BLaER1 (cell line): ENCODE results near the gene ARMC10.
"Not testable (repeated sequence)": the region's sequence is repeated elsewhere in the genome, so short reads cannot be mapped to it uniquely, and the experiment has no call there.

Experiments used
- H3K27ac ChIP-seq: shearing (Covaris generic); formaldehyde crosslinking; 2 replicates; pipeline ENCODE4 v1.8.1; 2022
- H3K27me3 ChIP-seq: shearing (Covaris generic); formaldehyde crosslinking; 2 replicates; pipeline ENCODE4 v1.8.1; 2022
- H3K36me3 ChIP-seq: shearing (Covaris generic); formaldehyde crosslinking; 2 replicates; pipeline ENCODE4 v1.8.1; 2022
- H3K4me1 ChIP-seq: shearing (Covaris generic); formaldehyde crosslinking; 2 replicates; pipeline ENCODE4 v1.8.1; 2022
- H3K4me2 ChIP-seq: shearing (Covaris generic); formaldehyde crosslinking; 2 replicates; pipeline ENCODE4 v1.8.1; 2022
- H3K4me3 ChIP-seq: shearing (Covaris generic); formaldehyde crosslinking; 2 replicates; pipeline ENCODE4 v1.8.1; 2022
- H3K9ac ChIP-seq: shearing (Covaris generic); formaldehyde crosslinking; 2 replicates; pipeline ENCODE4 v1.8.1; 2022
- H3K9me3 ChIP-seq: shearing (Covaris generic); formaldehyde crosslinking; 2 replicates; pipeline ENCODE4 v1.8.1; 2022
- H4K20me1 ChIP-seq: shearing (Covaris generic); formaldehyde crosslinking; 2 replicates; pipeline ENCODE4 v1.8.1; 2022
- Cebpa-rat ChIP-seq: shearing (Covaris generic); IDR thresholded peaks from 2 replicates; pipeline ENCODE4 v1.8.1; 2022

Gene ARMC10

GRCh38 chr7:103100348-103100747 lies 25.4 kb downstream of the ARMC10 start:
- no peak for TF ChIP-seq Cebpa-rat
- H3K9me3 ChIP-seq: 0 out of 2 replicates have a peak, but pooled peaks cover 2% of the 10 kb centered on the region
- no peaks in the 10 kb centered on the region for H3K4me1 ChIP-seq
- H3K4me2 ChIP-seq: no peak overlapping the region
- no peak overlapping the region for H3K9ac ChIP-seq
- H3K4me3 ChIP-seq: no peak overlapping the region
- H4K20me1 ChIP-seq: no peaks in the 10 kb centered on the region
- H3K36me3 ChIP-seq: peaks cover 53% of the 10 kb centered on the region
- H3K27me3 ChIP-seq: no peaks in the 10 kb centered on the region
- no peak overlapping the region for H3K27ac ChIP-seq

DNA sequence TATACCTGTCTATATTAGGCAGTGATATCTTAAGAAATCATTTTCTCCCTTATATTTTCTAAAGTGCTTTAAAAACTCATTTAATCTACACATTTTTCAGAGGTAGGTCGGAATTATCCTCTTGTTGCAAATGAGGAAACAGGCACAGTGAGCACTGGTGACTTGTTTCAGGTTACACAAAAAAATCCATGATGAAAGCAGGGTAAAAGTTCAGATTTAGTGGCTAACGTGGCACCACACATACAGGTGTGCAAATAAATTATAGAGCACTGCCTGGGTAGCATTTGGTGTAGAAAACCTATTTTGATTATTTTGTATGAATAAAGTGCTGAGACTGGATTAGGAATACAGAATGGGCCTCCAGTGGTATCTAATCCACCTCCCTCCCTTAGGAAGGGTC lies 26.6 kb downstream of the ARMC10 start:
- Histone ChIP-seq H3K4me1 (no peaks in the 10 kb centered on the region), H3K9me3 (no peaks in the 10 kb centered on the region), H3K27me3 (no peaks in the 10 kb centered on the region), H3K4me2 (no peak overlapping the region), H4K20me1 (no peaks in the 10 kb centered on the region), H3K27ac (no peak overlapping the region), H3K36me3 (peaks cover 51% of the 10 kb centered on the region), H3K4me3 (no peak overlapping the region), H3K9ac (no peak overlapping the region)
- TF ChIP-seq Cebpa-rat: no peak

- H3K9ac ChIP-seq: no peak overlapping the region
- H4K20me1 ChIP-seq: no peaks in the 10 kb centered on the region
- H3K4me2 ChIP-seq: no peak overlapping the region
- H3K27ac ChIP-seq: no peak overlapping the region
- no peak for TF ChIP-seq Cebpa-rat
- H3K36me3 ChIP-seq: peaks cover 44% of the 10 kb centered on the region
- H3K9me3 ChIP-seq: no peaks in the 10 kb centered on the region
- no peaks in the 10 kb centered on the region for H3K27me3 ChIP-seq
- H3K4me3 ChIP-seq: no peak overlapping the region
- no peaks in the 10 kb centered on the region for H3K4me1 ChIP-seq
These were observed 31.2 kb downstream of the ARMC10 start for GRCh38 chr7:103106005-103106702.

GRCh38 chr7:103106703-103107070 lies 31.7 kb downstream of the ARMC10 start:
- not testable (repeated sequence) for H3K4me2 ChIP-seq, H3K4me1 ChIP-seq, H3K27ac ChIP-seq, H3K27me3 ChIP-seq, H3K4me3 ChIP-seq, H3K9ac ChIP-seq, H3K9me3 ChIP-seq, H4K20me1 ChIP-seq
- H3K36me3 ChIP-seq: peaks cover 42% of the 10 kb centered on the region

DNA sequence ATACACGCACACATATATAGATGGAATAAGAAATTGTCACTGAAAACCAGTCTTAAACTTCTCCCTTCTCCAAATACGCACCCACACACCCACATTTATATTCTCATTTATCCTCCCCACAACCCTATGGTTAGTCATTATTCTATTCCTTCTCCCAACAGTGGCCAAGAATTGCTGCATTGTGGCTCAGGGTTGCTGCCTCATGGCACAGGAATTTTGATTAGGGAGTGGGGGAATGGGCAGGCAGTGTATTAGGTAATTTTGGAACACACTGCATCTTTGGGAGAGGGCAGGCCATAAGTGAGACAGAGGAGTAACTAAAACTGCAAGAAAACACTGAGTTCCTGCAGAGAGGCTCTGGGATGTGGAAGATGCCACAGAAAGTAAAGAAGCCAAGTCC lies 38.2 kb downstream of the ARMC10 start:
- Histone ChIP-seq H3K27me3 (no peaks in the 10 kb centered on the region), H3K36me3 (peaks cover 28% of the 10 kb centered on the region)

DNA sequence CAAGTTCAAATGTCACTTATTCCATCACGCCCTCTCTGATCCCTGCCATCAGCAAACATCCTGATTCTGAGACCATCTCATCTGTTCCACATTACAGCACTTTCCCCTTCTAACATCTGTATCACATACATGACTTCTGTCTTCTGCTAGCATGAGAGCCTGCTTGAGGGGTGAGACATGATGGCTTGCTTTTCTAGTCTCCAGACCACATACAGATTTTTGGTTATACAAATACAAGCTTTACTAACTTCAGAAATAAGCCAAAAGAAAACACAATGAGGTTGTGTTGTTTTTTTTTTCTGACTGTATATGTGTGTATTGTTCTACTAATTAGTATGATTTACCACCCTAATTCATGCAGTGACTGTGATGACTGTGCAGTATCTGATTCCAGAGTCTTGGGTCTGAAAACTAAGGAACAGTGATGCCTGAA lies 39.7 kb downstream of the ARMC10 start:
- TF ChIP-seq Cebpa-rat: no peak
- H3K4me3 ChIP-seq: no peak overlapping the region
- H3K9ac ChIP-seq: no peak overlapping the region
- peaks cover 34% of the 10 kb centered on the region for H3K36me3 ChIP-seq
- H3K9me3 ChIP-seq: 0 out of 2 replicates have a peak, but pooled peaks cover 4% of the 10 kb centered on the region
- no peaks in the 10 kb centered on the region for H3K27me3 ChIP-seq
- no peaks in the 10 kb centered on the region for H4K20me1 ChIP-seq
- no peak overlapping the region for H3K4me2 ChIP-seq
- no peak overlapping the region for H3K27ac ChIP-seq
- H3K4me1 ChIP-seq: no peaks in the 10 kb centered on the region

More for the DNA sequence above, 38.2 kb downstream of the ARMC10 start:
- Histone ChIP-seq H3K9ac (no peak overlapping the region), H3K4me3 (no peak overlapping the region), H3K4me1 (no peaks in the 10 kb centered on the region), H4K20me1 (no peaks in the 10 kb centered on the region), H3K9me3 (0 out of 2 replicates have a peak, but pooled peaks cover 4% of the 10 kb centered on the region), H3K4me2 (no peak overlapping the region), H3K27ac (no peak overlapping the region)
- no peak for TF ChIP-seq Cebpa-rat

GRCh38 chr7:103115771-103116170 lies 40.8 kb downstream of the ARMC10 start:
- Histone ChIP-seq H3K9me3 (0 out of 2 replicates have a peak, but pooled peaks cover 4% of the 10 kb centered on the region), H3K36me3 (peaks cover 45% of the 10 kb centered on the region), H3K4me3 (no peak overlapping the region), H3K27me3 (no peaks in the 10 kb centered on the region), H4K20me1 (no peaks in the 10 kb centered on the region), H3K4me1 (no peaks in the 10 kb centered on the region), H3K4me2 (no peak overlapping the region), H3K9ac (no peak overlapping the region), H3K27ac (no peak overlapping the region)
- no peak for TF ChIP-seq Cebpa-rat

GRCh38 chr7:103116511-103116910 lies 41.6 kb downstream of the ARMC10 start:
- Histone ChIP-seq H3K4me3 (no peak overlapping the region), H3K9ac (no peak overlapping the region), H4K20me1 (no peaks in the 10 kb centered on the region), H3K9me3 (0 out of 2 replicates have a peak, but pooled peaks cover 2% of the 10 kb centered on the region), H3K4me2 (no peak overlapping the region), H3K27me3 (no peaks in the 10 kb centered on the region), H3K36me3 (peaks cover 52% of the 10 kb centered on the region), H3K4me1 (no peaks in the 10 kb centered on the region), H3K27ac (no peak overlapping the region)
- no peak for TF ChIP-seq Cebpa-rat

- Histone ChIP-seq H3K4me3 (no peak overlapping the region), H3K4me2 (no peak overlapping the region), H3K27ac (no peak overlapping the region), H3K4me1 (no peaks in the 10 kb centered on the region), H4K20me1 (no peaks in the 10 kb centered on the region), H3K27me3 (no peaks in the 10 kb centered on the region), H3K9ac (no peak overlapping the region), H3K36me3 (peaks cover 55% of the 10 kb centered on the region), H3K9me3 (no peaks in the 10 kb centered on the region)
- no peak for TF ChIP-seq Cebpa-rat
These were observed 42.1 kb downstream of the ARMC10 start for GRCh38 chr7:103116991-103117390.

- Histone ChIP-seq H3K27ac (no peak overlapping the region), H3K27me3 (no peaks in the 10 kb centered on the region), H4K20me1 (no peaks in the 10 kb centered on the region), H3K4me1 (no peaks in the 10 kb centered on the region), H3K9me3 (no peaks in the 10 kb centered on the region), H3K4me3 (no peak overlapping the region), H3K4me2 (no peak overlapping the region), H3K9ac (no peak overlapping the region), H3K36me3 (peaks cover 57% of the 10 kb centered on the region)
- TF ChIP-seq Cebpa-rat: no peak
These were observed 42.5 kb downstream of the ARMC10 start for GRCh38 chr7:103117465-103117864.
